Measurements from ENCODE around the gene BATF3.

BATF3 gene

GRCh38 chr1:212680680-212681389 is 18.8 kb downstream of the BATF3 start:
- no peaks in the 10 kb centered on the region for H3K9me3 ChIP-seq (ENCODE audit: control insufficient read depth, insufficient read depth, low read length)
- no peaks in the 10 kb centered on the region for H3K27me3 ChIP-seq (ENCODE audit: control insufficient read depth, insufficient read depth, low read length)
- H3K4me3 ChIP-seq (ENCODE audit: low read depth, low read length) = no peak overlapping the region
- no peak overlapping the region for H3K9ac ChIP-seq (ENCODE audit: low read depth, low read length)
- H3K27ac ChIP-seq (ENCODE audit: low read depth, low read length) = no peak overlapping the region
- no peaks in the 10 kb centered on the region for H3K36me3 ChIP-seq (ENCODE audit: control insufficient read depth, insufficient read depth, low read length)
- no peaks in the 10 kb centered on the region for H3K4me1 ChIP-seq (ENCODE audit: control insufficient read depth, insufficient read depth, low read length)

- Histone ChIP-seq H3K9ac (ENCODE audit: low read depth, low read length) (no peak overlapping the region), H3K4me1 (ENCODE audit: control insufficient read depth, insufficient read depth, low read length) (no peaks in the 10 kb centered on the region), H3K4me3 (ENCODE audit: low read depth, low read length) (no peak overlapping the region), H3K36me3 (ENCODE audit: control insufficient read depth, insufficient read depth, low read length) (no peaks in the 10 kb centered on the region), H3K27me3 (ENCODE audit: control insufficient read depth, insufficient read depth, low read length) (no peaks in the 10 kb centered on the region), H3K9me3 (ENCODE audit: control insufficient read depth, insufficient read depth, low read length) (no peaks in the 10 kb centered on the region), H3K27ac (ENCODE audit: low read depth, low read length) (no peak overlapping the region)
Measured at GRCh38 chr1:212678456-212679410, 20.9 kb downstream of the BATF3 start.

GRCh38 chr1:212677573-212677972 is 22.1 kb downstream of the BATF3 start:
- H3K36me3 ChIP-seq (ENCODE audit: control insufficient read depth, insufficient read depth, low read length) = no peaks in the 10 kb centered on the region
- no peak overlapping the region for H3K9ac ChIP-seq (ENCODE audit: low read depth, low read length)

GRCh38 chr1:212677136-212677535 is 22.5 kb downstream of the BATF3 start:
- Histone ChIP-seq H3K4me3 (ENCODE audit: low read depth, low read length) (no peak overlapping the region), H3K27me3 (ENCODE audit: control insufficient read depth, insufficient read depth, low read length) (no peaks in the 10 kb centered on the region), H3K9me3 (ENCODE audit: control insufficient read depth, insufficient read depth, low read length) (no peaks in the 10 kb centered on the region), H3K27ac (ENCODE audit: low read depth, low read length) (no peak overlapping the region), H3K9ac (ENCODE audit: low read depth, low read length) (no peak overlapping the region), H3K4me1 (ENCODE audit: control insufficient read depth, insufficient read depth, low read length) (no peaks in the 10 kb centered on the region), H3K36me3 (ENCODE audit: control insufficient read depth, insufficient read depth, low read length) (no peaks in the 10 kb centered on the region)

More at GRCh38 chr1:212677573-212677972, 22.1 kb downstream of the BATF3 start:
- H3K27ac ChIP-seq (ENCODE audit: low read depth, low read length) = no peak overlapping the region
- no peaks in the 10 kb centered on the region for H3K27me3 ChIP-seq (ENCODE audit: control insufficient read depth, insufficient read depth, low read length)
- no peak overlapping the region for H3K4me3 ChIP-seq (ENCODE audit: low read depth, low read length)
- no peaks in the 10 kb centered on the region for H3K4me1 ChIP-seq (ENCODE audit: control insufficient read depth, insufficient read depth, low read length)
- H3K9me3 ChIP-seq (ENCODE audit: control insufficient read depth, insufficient read depth, low read length) = no peaks in the 10 kb centered on the region

- H3K27ac ChIP-seq (ENCODE audit: low read depth, low read length) = no peak overlapping the region
- no peak overlapping the region for H3K4me3 ChIP-seq (ENCODE audit: low read depth, low read length)
- H3K27me3 ChIP-seq (ENCODE audit: control insufficient read depth, insufficient read depth, low read length) = no peaks in the 10 kb centered on the region
- no peaks in the 10 kb centered on the region for H3K36me3 ChIP-seq (ENCODE audit: control insufficient read depth, insufficient read depth, low read length)
- no peaks in the 10 kb centered on the region for H3K9me3 ChIP-seq (ENCODE audit: control insufficient read depth, insufficient read depth, low read length)
- no peak overlapping the region for H3K9ac ChIP-seq (ENCODE audit: low read depth, low read length)
- H3K4me1 ChIP-seq (ENCODE audit: control insufficient read depth, insufficient read depth, low read length) = peaks cover 11% of the 10 kb centered on the region
Measured at GRCh38 chr1:212675675-212676074, 24.0 kb downstream of the BATF3 start.

GRCh38 chr1:212674872-212675271 is 24.8 kb downstream of the BATF3 start:
- Histone ChIP-seq H3K27me3 (ENCODE audit: control insufficient read depth, insufficient read depth, low read length) (no peaks in the 10 kb centered on the region), H3K9ac (ENCODE audit: low read depth, low read length) (no peak overlapping the region), H3K36me3 (ENCODE audit: control insufficient read depth, insufficient read depth, low read length) (no peaks in the 10 kb centered on the region), H3K27ac (ENCODE audit: low read depth, low read length) (no peak overlapping the region), H3K4me3 (ENCODE audit: low read depth, low read length) (no peak overlapping the region), H3K9me3 (ENCODE audit: control insufficient read depth, insufficient read depth, low read length) (no peaks in the 10 kb centered on the region), H3K4me1 (ENCODE audit: control insufficient read depth, insufficient read depth, low read length) (peaks cover 11% of the 10 kb centered on the region)

- Histone ChIP-seq H3K27me3 (ENCODE audit: control insufficient read depth, insufficient read depth, low read length) (peaks cover 4% of the 10 kb centered on the region), H3K9me3 (ENCODE audit: control insufficient read depth, insufficient read depth, low read length) (no peaks in the 10 kb centered on the region), H3K36me3 (ENCODE audit: control insufficient read depth, insufficient read depth, low read length) (no peaks in the 10 kb centered on the region), H3K9ac (ENCODE audit: low read depth, low read length) (no peak overlapping the region), H3K27ac (ENCODE audit: low read depth, low read length) (peak overlapping the region; percentile 32), H3K4me1 (ENCODE audit: control insufficient read depth, insufficient read depth, low read length) (peaks cover 23% of the 10 kb centered on the region), H3K4me3 (ENCODE audit: low read depth, low read length) (no peak overlapping the region)
Measured at GRCh38 chr1:212671342-212672031, 28.2 kb downstream of the BATF3 start.

- peaks cover 10% of the 10 kb centered on the region for H3K27me3 ChIP-seq (ENCODE audit: control insufficient read depth, insufficient read depth, low read length)
- peaks cover 23% of the 10 kb centered on the region for H3K4me1 ChIP-seq (ENCODE audit: control insufficient read depth, insufficient read depth, low read length)
- H3K27ac ChIP-seq (ENCODE audit: low read depth, low read length) = peak overlapping the region; percentile 32
- H3K9ac ChIP-seq (ENCODE audit: low read depth, low read length) = no peak overlapping the region
- H3K4me3 ChIP-seq (ENCODE audit: low read depth, low read length) = no peak overlapping the region
- no peaks in the 10 kb centered on the region for H3K9me3 ChIP-seq (ENCODE audit: control insufficient read depth, insufficient read depth, low read length)
- no peaks in the 10 kb centered on the region for H3K36me3 ChIP-seq (ENCODE audit: control insufficient read depth, insufficient read depth, low read length)
Measured at GRCh38 chr1:212670882-212671281, 28.8 kb downstream of the BATF3 start.

- Histone ChIP-seq H3K27me3 (ENCODE audit: control insufficient read depth, insufficient read depth, low read length) (peaks cover 14% of the 10 kb centered on the region), H3K9ac (ENCODE audit: low read depth, low read length) (no peak overlapping the region), H3K4me3 (ENCODE audit: low read depth, low read length) (no peak overlapping the region), H3K4me1 (ENCODE audit: control insufficient read depth, insufficient read depth, low read length) (peaks cover 23% of the 10 kb centered on the region), H3K27ac (ENCODE audit: low read depth, low read length) (no peak overlapping the region), H3K36me3 (ENCODE audit: control insufficient read depth, insufficient read depth, low read length) (no peaks in the 10 kb centered on the region), H3K9me3 (ENCODE audit: control insufficient read depth, insufficient read depth, low read length) (no peaks in the 10 kb centered on the region)
Measured at GRCh38 chr1:212670301-212670700, 29.3 kb downstream of the BATF3 start.

- no peak overlapping the region for H3K4me3 ChIP-seq (ENCODE audit: low read depth, low read length)
- no peak overlapping the region for H3K27ac ChIP-seq (ENCODE audit: low read depth, low read length)
- H3K4me1 ChIP-seq (ENCODE audit: control insufficient read depth, insufficient read depth, low read length) = peaks cover 23% of the 10 kb centered on the region
- no peaks in the 10 kb centered on the region for H3K36me3 ChIP-seq (ENCODE audit: control insufficient read depth, insufficient read depth, low read length)
- H3K27me3 ChIP-seq (ENCODE audit: control insufficient read depth, insufficient read depth, low read length) = peaks cover 14% of the 10 kb centered on the region
- H3K9ac ChIP-seq (ENCODE audit: low read depth, low read length) = no peak overlapping the region
- H3K9me3 ChIP-seq (ENCODE audit: control insufficient read depth, insufficient read depth, low read length) = no peaks in the 10 kb centered on the region
Measured at GRCh38 chr1:212669600-212669999, 30.0 kb downstream of the BATF3 start.
